Measurements from ENCODE around the gene B4GAT1. TPM values are rescaled to one million over a fixed set of nuclear protein-coding genes. Genes with fewer than 3 reads are reported as not detected.

Gene B4GAT1
- total and polyA plus RNA-seq, 9 of the 15 experiments (the other 6 are each of a cell fraction or from before 2014, with no cell fraction given): 0.86 to 9.5 (median 3.8) TPM

GRCh38 chr11:66347425-66348276 is at the start of gene B4GAT1 (continued):
- TF ChIP-seq HMGN3 (IDR thresholded peaks at IDR 0.05; ENCODE audit: borderline replicate concordance, extremely low read depth, insufficient read length, low read depth, low read length) (peak; percentile 27), CHD2 (IDR thresholded peaks at IDR 0.05; ENCODE audit: low read depth, low read length) (peak; percentile 45), CLOCK (CRISPR knock-in tag; IDR thresholded peaks at IDR 0.05; ENCODE audit: borderline replicate concordance) (no peak), EP300 (IDR thresholded peaks at IDR 0.05; ENCODE audit: low read length) (peak; percentile 66), YY1 (IDR thresholded peaks at IDR 0.05; ENCODE audit: borderline replicate concordance in 1 of 3, control insufficient read depth in 1 of 3, extremely low read depth in 1 of 3, insufficient read depth in 3 of 3, insufficient read length in 1 of 3, insufficient replicate concordance in 2 of 3, low read depth in 1 of 3, low read length in 2 of 3) (peak in 1 of 3 experiments; percentile 16), KLF13 (tag; IDR thresholded peaks at IDR 0.05; ENCODE audit: borderline replicate concordance, low read depth) (peak; percentile 69; the same call in 1 of the 2 replicates), MXD1 (CRISPR knock-in tag; IDR thresholded peaks at IDR 0.05; ENCODE audit: borderline replicate concordance, poor library complexity, severe bottlenecking) (no peak), MLX (CRISPR knock-in tag; conservative IDR thresholded peaks at IDR 0.05) (peak in 1 of 2 experiments; percentile 29; a peak in 1 of 4 replicates), HIVEP1 (CRISPR knock-in tag; IDR thresholded peaks at IDR 0.05) (no peak), FOS (IDR thresholded peaks at IDR 0.05; ENCODE audit: extremely low read depth, insufficient read length) (no peak), TRIM24 (IDR thresholded peaks at IDR 0.05) (peak in 1 of 2 experiments; percentile 55; a peak in 1 of 4 replicates), NBN (IDR thresholded peaks at IDR 0.05; ENCODE audit: low read depth) (0 out of 2 replicates have a peak, but pooled peaks have one; percentile 40), GTF2E2 (tag; IDR thresholded peaks at IDR 0.05) (no peak), CBX8 (IDR thresholded peaks at IDR 0.05; ENCODE audit: borderline replicate concordance, extremely low read depth, low read depth, low read length, poor library complexity, severe bottlenecking) (no peak), SMARCA5 (IDR thresholded peaks at IDR 0.05) (no peak; the same call in 1 of the 2 replicates), TBP (optimal IDR thresholded peaks at IDR 0.05; ENCODE audit: low read depth, low read length) (peak; percentile 100), GMEB1 (CRISPR knock-in tag; IDR thresholded peaks at IDR 0.05) (peak; percentile 45; the same call in 1 of the 2 replicates), NFIC (IDR thresholded peaks at IDR 0.05) (peak; percentile 80; the same call in 1 of the 2 replicates), ZNF263 (CRISPR knock-in tag; IDR thresholded peaks at IDR 0.05; ENCODE audit: borderline replicate concordance) (no peak), TEAD4 (IDR thresholded peaks at IDR 0.05; ENCODE audit: low read length) (peak; percentile 80), TEAD4 (CRISPR knock-in tag; IDR thresholded peaks at IDR 0.05; ENCODE audit: borderline replicate concordance) (no peak)
